Neuronal stem cell (in vitro differentiated cells): Measurements from ENCODE around the gene NRM.
"Not testable (repeated sequence)": the region's sequence is repeated elsewhere in the genome, so short reads cannot be mapped to it uniquely, and the experiment has no call there.

Experiments
- DNase-seq: peaks from one replicate; pipeline ENCODE4 v3.0.0-alpha.2; 2013; ENCODE audit warnings: low spot score
- H2AFZ ChIP-seq: one replicate; pipeline ENCODE4 v1.6.1; 2013; ENCODE audit warnings: mild to moderate bottlenecking, low read length, inconsistent platforms
- H2AK5ac ChIP-seq: 2 replicates; pipeline ENCODE4 v1.6.1; 2013; ENCODE audit warnings: low read depth, mild to moderate bottlenecking, inconsistent platforms, low read length, moderate library complexity, mixed read lengths
- H2BK120ac ChIP-seq: 2 replicates; pipeline ENCODE4 v1.6.1; 2013; ENCODE audit warnings: low read depth, mild to moderate bottlenecking, inconsistent platforms, low read length, moderate library complexity, mixed read lengths
- H2BK12ac ChIP-seq: one replicate; pipeline ENCODE4 v1.6.1; 2013; ENCODE audit warnings: low read length, inconsistent platforms
- H2BK15ac ChIP-seq: 2 replicates; pipeline ENCODE4 v1.6.1; 2013; ENCODE audit warnings: mild to moderate bottlenecking, low read length, inconsistent platforms, mixed read lengths
- H2BK5ac ChIP-seq: one replicate; pipeline ENCODE4 v1.6.1; 2013; ENCODE audit warnings: inconsistent platforms, mild to moderate bottlenecking, low read length, moderate library complexity
- H3K14ac ChIP-seq: one replicate; pipeline ENCODE4 v1.6.1; 2013; ENCODE audit warnings: low read length, inconsistent platforms
- H3K18ac ChIP-seq: 2 replicates; pipeline ENCODE4 v1.6.1; 2013; ENCODE audit warnings: low read length, inconsistent platforms
- H3K23ac ChIP-seq: 2 replicates; pipeline ENCODE4 v1.6.1; 2013; ENCODE audit warnings: low read depth, mild to moderate bottlenecking, mixed read lengths, low read length, inconsistent platforms; ENCODE audit not compliant: poor library complexity
- H3K27ac ChIP-seq: replicated peaks from 3 replicates; pipeline ENCODE4 v1.5.1; 2013; ENCODE audit warnings: low read length, inconsistent platforms
- H3K27me3 ChIP-seq, 3 experiments: 2 replicates each; pipeline ENCODE4 v1.6.1; 2013; ENCODE audit warnings: low read length in 3 of 3, mild to moderate bottlenecking in 2 of 3, inconsistent platforms in 1 of 3, low read depth in 1 of 3, mixed read lengths in 1 of 3, moderate library complexity in 1 of 3; ENCODE audit not compliant: control insufficient read depth in 3 of 3, insufficient read depth in 3 of 3
- H3K36me3 ChIP-seq, 2 donors: replicated peaks in 1 of 2; 2 replicates each; pipeline ENCODE4 v1.6.1; 2013; ENCODE audit warnings: low read length in 2 of 2; ENCODE audit not compliant: control insufficient read depth in 2 of 2, insufficient read depth in 2 of 2
- H3K4ac ChIP-seq: 2 replicates; pipeline ENCODE4 v1.6.1; 2013; ENCODE audit warnings: inconsistent platforms, mild to moderate bottlenecking, low read length, moderate library complexity
- H3K4me1 ChIP-seq, 2 donors: 1 replicate in 1 of 2; 2 replicates in 1 of 2; pipeline ENCODE4 v1.6.1; 2013; ENCODE audit warnings: low read length in 2 of 2, low read depth in 1 of 2; ENCODE audit not compliant: control insufficient read depth in 2 of 2, insufficient read depth in 1 of 2
- H3K4me2 ChIP-seq: one replicate; pipeline ENCODE4 v1.6.1; 2013; ENCODE audit warnings: mild to moderate bottlenecking, low read length, inconsistent platforms; ENCODE audit not compliant: insufficient read depth, poor library complexity, severe bottlenecking
- H3K4me3 ChIP-seq, 2 donors: 2 replicates each; pipeline ENCODE4 v1.5.1; 2013; ENCODE audit warnings: low read length in 2 of 2, mild to moderate bottlenecking in 2 of 2, inconsistent platforms in 1 of 2, moderate library complexity in 1 of 2
- H3K79me1 ChIP-seq: one replicate; pipeline ENCODE4 v1.6.1; 2013; ENCODE audit warnings: low read depth, mild to moderate bottlenecking, inconsistent platforms, low read length, moderate library complexity
- H3K9ac ChIP-seq: one replicate; pipeline ENCODE4 v1.6.1; 2013; ENCODE audit warnings: mild to moderate bottlenecking, low read depth, low read length, inconsistent platforms; ENCODE audit not compliant: poor library complexity
- H3K9me3 ChIP-seq, 2 donors: replicated peaks in 1 of 2; 2 replicates each; pipeline versions ENCODE3 to v1.6.1; 2013; ENCODE audit warnings: low read length in 2 of 2, mild to moderate bottlenecking in 2 of 2, inconsistent platforms in 1 of 2, low read depth in 1 of 2, mixed read lengths in 1 of 2, moderate library complexity in 1 of 2; ENCODE audit not compliant: control insufficient read depth in 2 of 2, insufficient read depth in 1 of 2
- H4K8ac ChIP-seq: one replicate; pipeline ENCODE4 v1.6.1; 2013; ENCODE audit warnings: low read depth, mild to moderate bottlenecking, inconsistent platforms, low read length, moderate library complexity
- H4K91ac ChIP-seq: one replicate; pipeline ENCODE4 v1.6.1; 2013; ENCODE audit warnings: low read length, low read depth, mild to moderate bottlenecking, inconsistent platforms; ENCODE audit not compliant: poor library complexity
- WGBS, 2 donors: extraction: QIAGEN DNeasy Blood & Tissue Kit; methylation state at CpG; one replicate each; pipeline ENCODE4 v1.1.7; 2013; ENCODE audit warnings: missing lambda C conversion rate in 2 of 2, mixed read lengths in 1 of 2; ENCODE audit not compliant: insufficient read length in 2 of 2, insufficient replicate concordance in 1 of 2; ENCODE audit errors: extremely low coverage in 2 of 2; 5-methylcytosine and 5-hydroxymethylcytosine counted together

Gene NRM

GRCh38 chr6:30719791-30720737 is 29.3 kb upstream of the NRM start, which contains the start of gene TUBB:
Gene TUBB (plus strand): TSS chr6:30720352. CDS start chr6:30720507, 155 bp downstream.
- Histone ChIP-seq H3K27me3 (no peaks in the 10 kb centered on the region), H3K36me3 (peaks cover 32 to 38% of the 10 kb centered on the region in 2 donors), H3K9ac (peak within 1 kb of the TSS; percentile 78), H2BK120ac (no peak within 1 kb of the TSS), H3K4me3 (peak within 1 kb of the TSS; percentile 89 to 98), H3K4ac (no peak within 1 kb of the TSS), H3K18ac (peak within 1 kb of the TSS; percentile 11), H3K9me3 (no peaks in the 10 kb centered on the region), H3K14ac (no peak within 1 kb of the TSS), H2AK5ac (peak within 1 kb of the TSS; percentile 1), H3K23ac (peak within 1 kb of the TSS; percentile 70), H2BK12ac (no peak within 1 kb of the TSS), H4K91ac (no peak within 1 kb of the TSS), H2BK5ac (no peak within 1 kb of the TSS), H2AFZ (peak within 1 kb of the TSS; percentile 39), H3K4me2 (peak within 1 kb of the TSS; percentile 55), H3K27ac (peak within 1 kb of the TSS; percentile 89), H2BK15ac (no peak within 1 kb of the TSS), H4K8ac (no peak within 1 kb of the TSS), H3K79me1 (peaks cover 8% of the 10 kb centered on the region), H3K4me1 (peaks cover 15 to 30% of the 10 kb centered on the region in 2 donors)
- peak; percentile 97 for DNase-seq
- WGBS, 2 donors = no CpG with 5 or more reads among the region's 38 CpGs

- Histone ChIP-seq H2BK12ac (no peak overlapping the region), H3K18ac (no peak overlapping the region), H2AFZ (peak overlapping the region; percentile 39), H2AK5ac (no peak overlapping the region), H2BK120ac (no peak overlapping the region), H3K4me3 (peak overlapping the region; percentile 77 to 98), H3K27ac (peak overlapping the region; percentile 78), H3K4me1 (peaks cover 15 to 27% of the 10 kb centered on the region in 2 donors), H3K79me1 (peaks cover 8% of the 10 kb centered on the region), H3K14ac (no peak overlapping the region), H2BK5ac (no peak overlapping the region), H3K23ac (no peak overlapping the region), H3K9ac (no peak overlapping the region), H3K27me3 (no peaks in the 10 kb centered on the region), H2BK15ac (no peak overlapping the region), H3K9me3 (no peaks in the 10 kb centered on the region), H3K4me2 (peak overlapping the region; percentile 55), H4K8ac (no peak overlapping the region), H3K36me3 (peaks cover 29 to 38% of the 10 kb centered on the region in 2 donors), H3K4ac (no peak overlapping the region), H4K91ac (no peak overlapping the region)
- DNase-seq = no peak
- no CpG with 5 or more reads among the region's 8 CpGs for WGBS, 2 donors
These were observed 28.6 kb upstream of the NRM start for GRCh38 chr6:30719356-30719755.

- peak overlapping the region; percentile 47 for H2AFZ ChIP-seq
- H3K9me3 ChIP-seq, DNase-seq, H2BK5ac ChIP-seq, H2BK12ac ChIP-seq, H2BK15ac ChIP-seq, H3K14ac ChIP-seq, H2AK5ac ChIP-seq, H3K18ac ChIP-seq, H3K23ac ChIP-seq, H4K8ac ChIP-seq, H3K4ac ChIP-seq, H2BK120ac ChIP-seq, H4K91ac ChIP-seq, H3K9ac ChIP-seq, H3K27me3 ChIP-seq, H3K79me1 ChIP-seq: not testable (repeated sequence)
- peak overlapping the region; percentile 48 to 69 for H3K4me3 ChIP-seq
- peaks cover 6 to 22% of the 10 kb centered on the region in 2 donors for H3K4me1 ChIP-seq
- H3K36me3 ChIP-seq = peaks cover 27 to 38% of the 10 kb centered on the region in 2 donors
- H3K27ac ChIP-seq = peak overlapping the region; percentile 79
- peak overlapping the region; percentile 58 for H3K4me2 ChIP-seq
- no CpG with 5 or more reads among the region's 37 CpGs for WGBS, 2 donors
These were observed 27.3 kb upstream of the NRM start for GRCh38 chr6:30717845-30718720.
